ENCODE results near the gene TINCR. TPM values are rescaled to one million over a fixed set of nuclear protein-coding genes. Genes with fewer than 3 reads are reported as not detected.

TINCR gene
- total RNA-seq, 1 experiment from 2014 or later, result 0.17 TPM

GRCh38 chr19:5567970-5568407, 236 bp upstream of the TINCR start:
- H2BK12ac ChIP-seq (ENCODE audit: insufficient read length, low read depth, low read length), result no peak overlapping the region
- H4K91ac ChIP-seq (ENCODE audit: insufficient read length, low read depth, low read length), result no peak overlapping the region
- no peaks in the 10 kb centered on the region for H3K9me3 ChIP-seq (ENCODE audit: control insufficient read depth, low read depth, low read length)
- peaks cover 15% of the 10 kb centered on the region; the same call in 1 of the 2 replicates for H3K27me3 ChIP-seq (ENCODE audit: insufficient read depth, low read length)
- no peak overlapping the region for H4K5ac ChIP-seq (ENCODE audit: insufficient read length, low read depth, low read length)
- no peak overlapping the region for H3K27ac Mint-ChIP-seq
- H3K4me3 Mint-ChIP-seq, result peak overlapping the region; percentile 49 to 75
- TF ChIP-seq CTCF (conservative IDR thresholded peaks at IDR 0.05), result no peak
- H2BK20ac ChIP-seq (ENCODE audit: low read depth, low read length, poor library complexity, severe bottlenecking), result no peak overlapping the region
- H4K20me1 ChIP-seq (ENCODE audit: control insufficient read depth, insufficient read depth, insufficient read length), result no peaks in the 10 kb centered on the region
- peak overlapping the region; percentile 42 for H3K18ac ChIP-seq (ENCODE audit: insufficient read length, low read depth, low read length)
- H2BK5ac ChIP-seq (ENCODE audit: insufficient read length, low read length), result no peak overlapping the region
- H3K27me3 Mint-ChIP-seq (ENCODE audit: low read depth), result peaks cover 35% of the 10 kb centered on the region
- no peak overlapping the region for H2AFZ ChIP-seq (ENCODE audit: low read length)
- no peaks in the 10 kb centered on the region for H3K4me1 Mint-ChIP-seq
- no peak overlapping the region for H2BK120ac ChIP-seq (ENCODE audit: low read depth, low read length, poor library complexity, severe bottlenecking)
- no peaks in the 10 kb centered on the region for H3K79me1 ChIP-seq (ENCODE audit: insufficient read depth, low read depth, low read length, poor library complexity, severe bottlenecking)
- H3K9ac ChIP-seq (ENCODE audit: extremely low read depth, insufficient read length, low read length), result no peak overlapping the region
- no peaks in the 10 kb centered on the region; the same call in 1 of the 2 replicates for H3K4me1 ChIP-seq (ENCODE audit: insufficient read depth, low read length)
- WGBS (ENCODE audit: extremely low coverage, insufficient read length, low lambda C conversion rate), result no CpG with 5 or more reads among the region's 40 CpGs
- no peak overlapping the region for H3K23ac ChIP-seq (ENCODE audit: insufficient read length, low read depth, low read length)
- H2BK15ac ChIP-seq (ENCODE audit: low read depth, low read length), result no peak overlapping the region
- H3K23me2 ChIP-seq (ENCODE audit: insufficient read length, low read depth, low read length, poor library complexity, severe bottlenecking), result no peaks in the 10 kb centered on the region
- no peaks in the 10 kb centered on the region for H3K79me2 ChIP-seq (ENCODE audit: insufficient read depth, low read length)
- H2AK5ac ChIP-seq (ENCODE audit: insufficient read length, low read length), result no peak overlapping the region
- peak overlapping the region; percentile 32 for H3K4me2 ChIP-seq (ENCODE audit: insufficient read depth, insufficient read length, low read length)
- no peak overlapping the region for H3T11ph ChIP-seq (ENCODE audit: low read length)
- H3K4ac ChIP-seq (ENCODE audit: low read depth, low read length), result no peak overlapping the region
- H3K56ac ChIP-seq (ENCODE audit: insufficient read length, low read depth, low read length), result no peak overlapping the region
- DNase-seq, result no peak
- H3K14ac ChIP-seq (ENCODE audit: insufficient read depth, low read length), result no peak overlapping the region; the same call in 1 of the 2 replicates
- no peak overlapping the region for H3K27ac ChIP-seq (ENCODE audit: insufficient read length, low read depth, low read length)
- H4K8ac ChIP-seq (replicated peaks; ENCODE audit: insufficient read length, low read depth, low read length), result no peak overlapping the region
- no peaks in the 10 kb centered on the region for H3K36me3 Mint-ChIP-seq (ENCODE audit: insufficient read depth in 1 of 3, low read depth in 3 of 3)
- H3K9me3 Mint-ChIP-seq, result peaks cover 3 to 5% of the 10 kb centered on the region in 2 experiments; a peak in 3 of 5 replicates
